AG04450 (cell line): ENCODE data around the gene SPO11. TPM values are rescaled to one million over a fixed set of nuclear protein-coding genes. Genes with fewer than 3 reads are reported as not detected.

Experiments used
- CTCF ChIA-PET: fragments of 300-600, 350-600 bp; formaldehyde crosslinking; extraction: SDS; loops from one replicate; lab custom pipeline; 2022; ENCODE audit warnings: antibody characterized with exemption, inconsistent platforms; lab: Charles Lee
- POLR2A ChIA-PET: fragments of 350-600 bp; formaldehyde crosslinking; extraction: SDS; loops from one replicate; lab custom pipeline; 2021; ENCODE audit warnings: antibody characterized with exemption, inconsistent platforms; lab: Yijun Ruan, JAX
- DNase-seq: peaks from one replicate; pipeline ENCODE4 v3.0.0-alpha.2; 2011; ENCODE audit warnings: low read depth, low spot score
- H3K27ac ChIP-seq: one replicate; pipeline ENCODE4 v1.5.1; 2012; ENCODE audit warnings: low read depth, low read length, control low read depth
- H3K27me3 ChIP-seq: one replicate; pipeline ENCODE4 v1.6.0; 2012; ENCODE audit warnings: low read length; ENCODE audit not compliant: control insufficient read depth, insufficient read depth
- H3K4me3 ChIP-seq: 2 replicates; pipeline ENCODE4 v1.5.1; 2011; ENCODE audit warnings: mild to moderate bottlenecking, low read depth, low read length, control low read depth
- H3K9me3 ChIP-seq: 2 replicates; pipeline ENCODE4 v1.5.1; 2012; ENCODE audit warnings: low read length; ENCODE audit not compliant: control insufficient read depth, insufficient read depth
- polyA plus RNA-seq: library from polyadenylated mRNA; depleted of rRNA; stranded (reverse); fragments of >200 nt; gene quantifications from 2 replicates; pipeline ENCODE4 v1.2.3, GENCODE V29; 2011
- TF ChIP-seq, protein P1 (sequence below): IDR thresholded peaks from 2 replicates; pipeline ENCODE4 v1.5.1; 2011; ENCODE audit warnings: low read depth, low read length, control low read depth, inconsistent platforms

The SPO11 gene
- polyA plus RNA-seq, 1 experiment = not detected

DNA sequence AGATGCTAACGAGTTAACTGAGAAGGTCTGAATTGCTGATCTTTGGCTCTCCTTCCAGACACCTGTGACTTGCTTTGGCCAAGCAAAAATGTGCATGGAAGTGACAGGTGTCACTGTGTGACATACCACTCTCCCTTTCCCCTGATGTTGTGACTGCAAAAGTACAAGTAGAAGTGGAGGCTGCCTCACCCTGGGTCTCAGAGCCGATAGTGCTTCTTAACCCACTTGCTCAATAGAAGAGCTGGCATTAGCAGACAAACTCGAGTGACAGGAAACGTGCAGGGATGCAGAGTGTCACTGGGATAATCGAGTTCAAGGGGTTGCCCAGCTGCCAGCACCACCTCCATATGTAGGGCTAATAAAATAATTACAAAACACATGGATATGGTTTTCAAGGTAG lies 16.4 kb upstream of the SPO11 start:
- ChIA-PET CTCF (no interaction called here), POLR2A (no interaction called here)
- no peaks in the 10 kb centered on the region for H3K27me3 ChIP-seq
- no peak for DNase-seq
- TF ChIP-seq, protein P1, sequence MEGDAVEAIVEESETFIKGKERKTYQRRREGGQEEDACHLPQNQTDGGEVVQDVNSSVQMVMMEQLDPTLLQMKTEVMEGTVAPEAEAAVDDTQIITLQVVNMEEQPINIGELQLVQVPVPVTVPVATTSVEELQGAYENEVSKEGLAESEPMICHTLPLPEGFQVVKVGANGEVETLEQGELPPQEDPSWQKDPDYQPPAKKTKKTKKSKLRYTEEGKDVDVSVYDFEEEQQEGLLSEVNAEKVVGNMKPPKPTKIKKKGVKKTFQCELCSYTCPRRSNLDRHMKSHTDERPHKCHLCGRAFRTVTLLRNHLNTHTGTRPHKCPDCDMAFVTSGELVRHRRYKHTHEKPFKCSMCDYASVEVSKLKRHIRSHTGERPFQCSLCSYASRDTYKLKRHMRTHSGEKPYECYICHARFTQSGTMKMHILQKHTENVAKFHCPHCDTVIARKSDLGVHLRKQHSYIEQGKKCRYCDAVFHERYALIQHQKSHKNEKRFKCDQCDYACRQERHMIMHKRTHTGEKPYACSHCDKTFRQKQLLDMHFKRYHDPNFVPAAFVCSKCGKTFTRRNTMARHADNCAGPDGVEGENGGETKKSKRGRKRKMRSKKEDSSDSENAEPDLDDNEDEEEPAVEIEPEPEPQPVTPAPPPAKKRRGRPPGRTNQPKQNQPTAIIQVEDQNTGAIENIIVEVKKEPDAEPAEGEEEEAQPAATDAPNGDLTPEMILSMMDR = no peak
- no peak overlapping the region for H3K4me3 ChIP-seq
- no peaks in the 10 kb centered on the region for H3K9me3 ChIP-seq
- H3K27ac ChIP-seq = no peak overlapping the region

DNA sequence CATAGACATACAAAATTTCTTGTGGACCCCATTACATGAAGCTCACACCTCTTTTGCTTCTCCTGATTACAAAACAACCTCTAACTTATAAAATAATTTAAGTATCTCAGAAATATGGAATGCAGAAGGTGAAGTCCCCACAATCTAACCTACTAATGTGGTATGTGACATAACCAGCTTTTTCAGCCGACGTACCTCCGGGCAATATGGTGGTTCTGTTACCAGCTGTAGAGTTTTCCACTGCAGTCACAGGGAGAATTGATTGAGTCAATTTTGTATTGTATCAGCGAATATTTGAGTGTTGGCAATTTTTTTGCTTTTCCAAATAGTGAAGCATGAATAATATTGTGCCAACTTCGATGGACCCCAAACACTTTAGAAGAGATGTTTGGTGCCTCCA lies 15.7 kb upstream of the SPO11 start:
- Histone ChIP-seq H3K9me3 (no peaks in the 10 kb centered on the region), H3K4me3 (no peak overlapping the region), H3K27me3 (no peaks in the 10 kb centered on the region), H3K27ac (no peak overlapping the region)
- ChIA-PET CTCF (no interaction called here), POLR2A (no interaction called here)
- TF ChIP-seq, protein P1 = no peak
- no peak for DNase-seq

DNA sequence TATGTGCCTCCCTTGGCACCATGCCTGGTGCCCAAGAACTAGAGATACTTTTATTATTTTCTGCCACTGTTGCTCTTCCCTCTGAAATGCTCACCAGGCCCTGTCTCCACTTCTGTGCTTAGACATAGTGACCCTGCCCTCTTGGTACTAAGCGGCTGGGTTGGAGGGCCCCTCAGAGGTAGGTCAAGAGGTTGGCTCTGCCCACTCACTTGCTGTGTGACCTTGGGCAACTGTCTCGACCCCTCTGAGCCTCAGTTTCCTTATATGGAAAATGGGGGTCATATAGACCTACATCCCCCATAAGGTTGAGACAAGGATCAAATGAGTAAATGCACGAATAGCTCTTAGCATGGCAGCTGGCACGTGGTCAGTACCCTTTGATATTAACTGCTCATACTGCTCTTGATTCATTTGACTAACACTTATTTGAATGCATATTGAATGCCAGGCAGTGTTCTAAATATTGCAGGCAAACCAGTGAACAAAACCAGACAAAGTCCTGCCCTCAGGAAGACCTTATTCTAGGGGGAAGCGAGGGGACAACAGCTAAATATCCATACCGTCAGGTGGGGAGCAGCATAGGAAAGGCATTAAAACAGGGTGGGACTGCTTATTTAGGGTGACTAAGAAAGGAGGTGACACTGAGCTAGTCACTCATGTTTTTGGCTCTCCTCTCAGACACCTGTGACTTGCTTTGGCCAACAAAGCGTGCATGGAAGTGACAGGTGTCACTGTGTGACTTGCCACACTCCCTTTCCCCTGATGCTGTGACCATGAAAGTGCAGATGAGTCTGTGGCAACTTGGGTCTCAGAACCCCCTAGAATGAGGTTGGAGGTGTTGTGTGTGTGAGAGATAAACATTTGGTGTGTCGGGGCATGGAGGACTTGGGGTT lies 14.3 kb upstream of the SPO11 start:
- POLR2A ChIA-PET = no interaction called here
- Histone ChIP-seq H3K27ac (no peak overlapping the region), H3K4me3 (no peak overlapping the region), H3K27me3 (no peaks in the 10 kb centered on the region), H3K9me3 (no peaks in the 10 kb centered on the region)
- DNase-seq = no peak
- TF ChIP-seq, protein P1 = no peak
- CTCF ChIA-PET = no interaction called here

DNA sequence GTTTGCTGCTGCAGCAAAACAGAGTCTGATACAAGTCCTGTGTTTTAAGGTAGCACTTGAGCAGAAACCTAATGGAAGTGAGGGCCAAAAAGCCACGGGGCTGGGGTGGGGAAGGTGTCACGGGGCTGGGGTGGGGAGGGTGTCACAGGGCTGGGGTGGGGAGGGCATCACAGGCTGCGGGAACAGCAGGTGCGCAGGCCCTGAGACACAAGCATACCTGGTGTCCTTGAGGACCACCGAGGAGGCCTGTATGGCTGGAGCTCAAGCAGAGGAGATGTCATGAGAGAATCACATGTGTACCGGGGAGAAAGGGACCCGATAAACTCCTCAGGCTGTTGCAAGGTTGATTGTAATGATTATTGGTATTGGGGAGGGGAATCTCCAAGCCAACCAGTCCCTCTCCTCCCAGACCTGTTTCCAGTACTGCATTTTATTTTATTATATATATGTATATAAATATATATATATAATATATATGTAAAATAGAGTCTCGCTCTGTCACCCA lies 13.6 kb upstream of the SPO11 start:
- H3K27me3 ChIP-seq = no peaks in the 10 kb centered on the region
- CTCF ChIA-PET = no interaction called here
- H3K9me3 ChIP-seq = no peaks in the 10 kb centered on the region
- H3K4me3 ChIP-seq = no peak overlapping the region
- no peak for DNase-seq
- no peak overlapping the region for H3K27ac ChIP-seq
- POLR2A ChIA-PET = no interaction called here
- TF ChIP-seq, protein P1 = no peak

DNA sequence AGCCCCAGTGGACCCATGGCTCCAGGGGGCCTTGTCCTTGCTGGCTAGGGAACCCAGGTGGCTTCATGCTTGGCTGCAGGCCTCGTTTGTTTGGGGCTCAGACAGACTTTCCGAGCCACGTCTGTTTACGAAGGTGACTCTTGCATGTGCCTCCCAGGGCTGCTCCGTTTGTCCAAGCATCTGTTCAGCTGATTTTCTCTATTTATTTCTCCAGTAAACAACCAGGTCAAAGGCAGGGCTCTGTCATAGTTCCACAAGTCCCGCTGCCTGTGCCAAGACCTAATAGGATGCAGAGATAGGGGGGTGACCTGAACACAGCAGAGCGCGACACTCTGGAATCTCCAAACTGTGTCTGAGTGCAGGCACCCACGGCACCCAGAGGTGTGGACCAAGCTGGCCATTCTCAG lies 12.8 kb upstream of the SPO11 start:
- ChIA-PET POLR2A (no interaction called here), CTCF (no interaction called here)
- TF ChIP-seq, protein P1 = no peak
- no peak for DNase-seq
- no peaks in the 10 kb centered on the region for H3K9me3 ChIP-seq
- no peak overlapping the region for H3K27ac ChIP-seq
- H3K27me3 ChIP-seq = no peaks in the 10 kb centered on the region
- H3K4me3 ChIP-seq = no peak overlapping the region
